HepG2 (cell line): ENCODE data around the gene ANKRD40CL. TPM values are rescaled to one million over a fixed set of nuclear protein-coding genes. Genes with fewer than 3 reads are reported as not detected.
A peak's percentile ranks its signal among the peaks of the same experiment; 100 is the strongest.

Experiments used
- ATAC-seq: fragments of 200-7000 bp; cut with Tn5 transposase; 3 replicates; pipeline ENCODE4 v1.9.1; 2020; ENCODE audit warnings: mild to moderate bottlenecking, moderate library complexity
- BruUV-seq: library from RNA; stranded (reverse); fragments of 400-500 nt; replicated peaks from 2 replicates; lab custom pipeline; 2021; lab: Mats Ljungman, UMichigan
- CTCF ChIA-PET: fragments of 300-600 bp; formaldehyde crosslinking; extraction: SDS; loops from one replicate; lab custom pipeline; 2021; ENCODE audit warnings: low total read pairs, inconsistent platforms, low intra/inter-chr PET ratio; lab: Yijun Ruan, JAX
- POLR2A ChIA-PET: fragments of 350-600 bp; sonication (Branson Sonifier 250); formaldehyde crosslinking; loops from one replicate; lab custom pipeline; 2020; ENCODE audit warnings: antibody characterized with exemption, inconsistent platforms; lab: Yijun Ruan, JAX
- DNase-seq: peaks from one replicate; pipeline ENCODE4 v3.0.0-alpha.2; 2015; ENCODE audit warnings: low spot score
- FAIRE-seq: peaks from 3 replicates; lab custom pipeline; 2011; peaks lifted over from hg19 to GRCh38; lab: Jason Lieb, UNC
- H2AFZ ChIP-seq: one replicate; pipeline ENCODE4 v1.6.1; 2011; ENCODE audit warnings: low read length, inconsistent platforms
- H3K27ac ChIP-seq: fragments of 300-600 bp; 3 replicates; pipeline ENCODE4 v1.8.0; 2011; ENCODE audit warnings: mixed run types, mild to moderate bottlenecking, mixed read lengths, low read length, inconsistent platforms; ENCODE audit not compliant: insufficient read depth; ENCODE audit errors: extremely low read length
- H3K27me3 ChIP-seq, 2 experiments: fragments of 200-600 bp in 1 of 2; 2 replicates in 1 of 2; 3 replicates in 1 of 2; pipeline versions ENCODE4 v1.6.0 to v1.8.0; 2011; ENCODE audit warnings: low read length in 2 of 2, mild to moderate bottlenecking in 2 of 2, moderate library complexity in 2 of 2, inconsistent platforms in 1 of 2; ENCODE audit not compliant: insufficient read depth in 2 of 2, control insufficient read depth in 1 of 2
- H3K36me3 ChIP-seq, 2 experiments: fragments of 200-600 bp in 1 of 2; replicated peaks in 1 of 2; 2 replicates in 1 of 2; 3 replicates in 1 of 2; pipeline versions ENCODE4 v1.5.1 to v1.8.0; 2011; ENCODE audit warnings: low read length in 2 of 2, inconsistent platforms in 1 of 2; ENCODE audit not compliant: insufficient read depth in 2 of 2, control insufficient read depth in 1 of 2
- H3K4me1 ChIP-seq: 2 replicates; pipeline ENCODE4 v1.5.1; 2012; ENCODE audit warnings: low read length, inconsistent platforms; ENCODE audit not compliant: insufficient read depth
- H3K4me2 ChIP-seq: 2 replicates; pipeline ENCODE4 v1.6.0; 2011; ENCODE audit warnings: low read depth, low read length, inconsistent platforms
- H3K4me3 ChIP-seq, 3 experiments: fragments of 200-600 bp in 1 of 3; sonication (generic), shearing (Covaris generic) in 1 of 3; replicated peaks in 1 of 3; 2 replicates each; pipeline ENCODE4 v1.5.1; 2011 to 2016; ENCODE audit warnings: low read length in 3 of 3, inconsistent platforms in 2 of 3, low read depth in 2 of 3, mild to moderate bottlenecking in 2 of 3, control low read depth in 1 of 3, mixed read lengths in 1 of 3; ENCODE audit not compliant: insufficient read depth in 1 of 3
- H3K79me2 ChIP-seq: one replicate; pipeline ENCODE4 v1.6.1; 2011; ENCODE audit warnings: low read length, inconsistent platforms; ENCODE audit not compliant: insufficient read depth
- H3K9ac ChIP-seq: 2 replicates; pipeline ENCODE4 v1.6.0; 2011; ENCODE audit warnings: mild to moderate bottlenecking, low read depth, low read length, inconsistent platforms; ENCODE audit not compliant: insufficient read depth
- H3K9me3 ChIP-seq: 2 replicates; pipeline ENCODE4 v1.5.1; 2012; ENCODE audit warnings: mild to moderate bottlenecking, low read length
- H4K20me1 ChIP-seq: 2 replicates; pipeline ENCODE4 v1.6.0; 2011; ENCODE audit warnings: inconsistent platforms, mild to moderate bottlenecking, low read length, moderate library complexity; ENCODE audit not compliant: insufficient read depth
- CHD4 ChIP-seq: fragments of 200-600 bp; sonication (generic); IDR thresholded peaks from 2 replicates; pipeline ENCODE4 v1.7.0; 2017; ENCODE audit warnings: mild to moderate bottlenecking, low read length, borderline replicate concordance
- FIP1L1 ChIP-seq: fragments of 200-400 bp; formaldehyde crosslinking; IDR thresholded peaks from 2 replicates; pipeline ENCODE4 v1.6.1; 2018; ENCODE audit warnings: low read depth, mild to moderate bottlenecking, low read length, moderate library complexity, borderline replicate concordance; ENCODE audit not compliant: insufficient read depth
- MED1 ChIP-seq: sonication (generic); formaldehyde crosslinking; IDR thresholded peaks from 2 replicates; pipeline ENCODE4 v1.4.0; 2020; ENCODE audit warnings: missing genetic modification reagents
- PHF20 ChIP-seq: sonication (generic); formaldehyde crosslinking; IDR thresholded peaks from 2 replicates; pipeline ENCODE4 v1.5.0; 2020; ENCODE audit warnings: mild to moderate bottlenecking, missing genetic modification reagents
- SNAPC2 ChIP-seq: sonication (generic); formaldehyde crosslinking; IDR thresholded peaks from 2 replicates; pipeline ENCODE4 v1.8.1; 2022; ENCODE audit warnings: mild to moderate bottlenecking, missing genetic modification reagents
- TBX2 ChIP-seq: sonication (generic); formaldehyde crosslinking; IDR thresholded peaks from 2 replicates; pipeline ENCODE4 v1.5.0; 2020; ENCODE audit warnings: missing genetic modification reagents, mild to moderate bottlenecking, borderline replicate concordance
- TBX3 ChIP-seq: fragments of 450-650 bp; IDR thresholded peaks from 2 replicates; pipeline ENCODE4 v1.6.1; 2017; ENCODE audit warnings: antibody characterized with exemption, mild to moderate bottlenecking, inconsistent platforms, borderline replicate concordance
- WIZ ChIP-seq: sonication (generic); formaldehyde crosslinking; IDR thresholded peaks from 2 replicates; pipeline ENCODE4 v1.5.1; 2020; ENCODE audit warnings: mild to moderate bottlenecking, missing genetic modification reagents
- ZNF274 ChIP-seq: sonication (generic); formaldehyde crosslinking; IDR thresholded peaks from 2 replicates; pipeline ENCODE4 v1.5.1; 2020; ENCODE audit warnings: mild to moderate bottlenecking, missing genetic modification reagents
- ZNF468 ChIP-seq: sonication (generic); formaldehyde crosslinking; IDR thresholded peaks from 2 replicates; pipeline ENCODE4 v1.8.0; 2022; ENCODE audit warnings: mild to moderate bottlenecking, moderate library complexity, missing genetic modification reagents
- WGBS: methylation state at CpG from one replicate; pipeline ENCODE4 v1.1.6; 2017; ENCODE audit warnings: low lambda C conversion rate; 5-methylcytosine and 5-hydroxymethylcytosine counted together
- in situ Hi-C: cut with HindIII; loops from 2 replicates; pipeline ENCODE4 v1.10.0; 2017; ENCODE audit warnings: low pct_unique_long_range_greater_than_20kb; ENCODE audit not compliant: extremely low pct_ligation_motif_present
- intact Hi-C: fragments of 100-400 bp; cut with micrococcal nuclease; formaldehyde crosslinking; loops from one replicate; pipeline ENCODE4 v1.10.0; 2022; ENCODE audit not compliant: unreplicated experiment
- polyA plus RNA-seq, 8 experiments: library from polyadenylated mRNA; depleted of rRNA in 3 of 8; stranded (reverse) in 7 of 8; unstranded in 1 of 8; fragments of >200 nt; fragmentation: Illumina TruSeq in 4 of 8; extraction: Trizol in 4 of 8; gene quantifications; 2 replicates each; pipeline versions ENCODE4 v1.2.1 to v1.2.3, GENCODE V29; 2011 to 2016; ENCODE audit warnings: low read depth in 4 of 8, missing spikeins in 1 of 8, mixed read lengths in 1 of 8; ENCODE audit not compliant: insufficient read depth in 1 of 8
- total RNA-seq, 5 experiments: library from RNA; depleted of rRNA; stranded (reverse); fragments of >200 nt; fragmentation: Illumina TruSeq; extraction: Trizol; gene quantifications; 2 replicates each; pipeline ENCODE4 v1.2.3, GENCODE V29; 2016; ENCODE audit warnings: low read depth in 1 of 5
- TF ChIP-seq, protein P1 (sequence below): sonication (generic); formaldehyde crosslinking; IDR thresholded peaks from 2 replicates; pipeline ENCODE4 v1.5.0; 2020; ENCODE audit warnings: missing genetic modification reagents, mild to moderate bottlenecking, borderline replicate concordance
- TF ChIP-seq, protein P2 (sequence below): sonication (generic); formaldehyde crosslinking; IDR thresholded peaks from 2 replicates; pipeline ENCODE4 v1.5.1; 2020; ENCODE audit warnings: missing genetic modification reagents, mild to moderate bottlenecking, borderline replicate concordance
- TF ChIP-seq, protein P3 (sequence below): sonication (generic); formaldehyde crosslinking; IDR thresholded peaks from one replicate; pipeline ENCODE4 v1.5.1; 2020; ENCODE audit warnings: mild to moderate bottlenecking, missing genetic modification reagents; ENCODE audit errors: not compliant biosample characterization
- TF ChIP-seq, protein P4 (sequence below): IDR thresholded peaks from 2 replicates; pipeline ENCODE4 v1.6.1; 2016; ENCODE audit warnings: low read depth, control low read depth

ANKRD40CL gene
- total and polyA plus RNA-seq, 2 of the 13 experiments (the other 11 are each of a cell fraction or from before 2014, with no cell fraction given) = 0.03 to 0.11 TPM

DNA sequence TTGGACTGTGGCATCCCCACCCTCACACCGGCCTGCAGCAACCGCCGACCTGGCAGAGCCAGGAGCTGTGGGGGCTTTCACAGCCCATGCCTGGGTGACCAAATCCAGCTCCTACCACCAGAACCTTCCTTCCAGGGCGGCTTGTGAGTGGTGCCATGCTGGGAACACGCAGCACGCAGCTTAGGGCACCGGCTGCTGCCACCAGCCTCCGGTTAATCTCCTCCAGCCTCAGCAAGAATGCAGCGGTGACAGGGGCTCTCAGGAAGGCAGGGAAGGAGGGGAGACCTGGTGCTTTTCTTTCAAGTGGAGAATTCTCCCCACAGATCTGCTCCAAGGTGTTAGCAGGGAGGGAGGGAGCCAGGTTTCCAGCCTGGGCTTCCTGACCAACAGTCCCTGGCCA is 32.3 kb upstream of the ANKRD40CL start:
- no TSS peak for BruUV-seq
- WGBS = 53% methylated on average over 9 of the region's 9 CpGs
- peaks cover 73% of the 10 kb centered on the region for H3K4me1 ChIP-seq
- TF ChIP-seq, protein P1, sequence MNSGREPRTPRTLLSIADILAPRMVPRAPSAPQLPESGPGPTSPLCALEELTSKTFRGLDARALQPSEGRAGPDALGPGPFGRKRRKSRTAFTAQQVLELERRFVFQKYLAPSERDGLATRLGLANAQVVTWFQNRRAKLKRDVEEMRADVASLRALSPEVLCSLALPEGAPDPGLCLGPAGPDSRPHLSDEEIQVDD = no peak
- no peak for TF ChIP-seq FIP1L1
- 0 out of 2 replicates have a peak, but pooled peaks have one; percentile 30 for TF ChIP-seq ZNF274 (CRISPR knock-in tag)
- TF ChIP-seq CHD4 = no peak
- no peak for TF ChIP-seq MED1
- TF ChIP-seq ZNF468 = no peak
- no peak for TF ChIP-seq WIZ
- TF ChIP-seq SNAPC2 = no peak
- TF ChIP-seq PHF20 (CRISPR knock-in tag) = no peak
- TF ChIP-seq, protein P2, sequence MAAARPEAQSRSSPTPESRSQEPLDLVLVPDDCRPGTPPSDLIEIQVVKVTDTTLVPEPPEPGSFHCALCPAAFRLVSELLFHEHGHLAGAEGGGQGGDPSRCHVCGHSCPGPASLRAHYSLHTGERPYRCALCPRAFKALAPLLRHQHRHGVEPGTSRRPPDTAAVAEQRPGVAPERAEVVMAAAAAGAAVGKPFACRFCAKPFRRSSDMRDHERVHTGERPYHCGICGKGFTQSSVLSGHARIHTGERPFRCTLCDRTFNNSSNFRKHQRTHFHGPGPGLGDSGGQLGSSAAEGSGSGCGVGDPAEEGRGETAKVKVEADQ (CRISPR knock-in tag) = no peak
- TF ChIP-seq, protein P3, sequence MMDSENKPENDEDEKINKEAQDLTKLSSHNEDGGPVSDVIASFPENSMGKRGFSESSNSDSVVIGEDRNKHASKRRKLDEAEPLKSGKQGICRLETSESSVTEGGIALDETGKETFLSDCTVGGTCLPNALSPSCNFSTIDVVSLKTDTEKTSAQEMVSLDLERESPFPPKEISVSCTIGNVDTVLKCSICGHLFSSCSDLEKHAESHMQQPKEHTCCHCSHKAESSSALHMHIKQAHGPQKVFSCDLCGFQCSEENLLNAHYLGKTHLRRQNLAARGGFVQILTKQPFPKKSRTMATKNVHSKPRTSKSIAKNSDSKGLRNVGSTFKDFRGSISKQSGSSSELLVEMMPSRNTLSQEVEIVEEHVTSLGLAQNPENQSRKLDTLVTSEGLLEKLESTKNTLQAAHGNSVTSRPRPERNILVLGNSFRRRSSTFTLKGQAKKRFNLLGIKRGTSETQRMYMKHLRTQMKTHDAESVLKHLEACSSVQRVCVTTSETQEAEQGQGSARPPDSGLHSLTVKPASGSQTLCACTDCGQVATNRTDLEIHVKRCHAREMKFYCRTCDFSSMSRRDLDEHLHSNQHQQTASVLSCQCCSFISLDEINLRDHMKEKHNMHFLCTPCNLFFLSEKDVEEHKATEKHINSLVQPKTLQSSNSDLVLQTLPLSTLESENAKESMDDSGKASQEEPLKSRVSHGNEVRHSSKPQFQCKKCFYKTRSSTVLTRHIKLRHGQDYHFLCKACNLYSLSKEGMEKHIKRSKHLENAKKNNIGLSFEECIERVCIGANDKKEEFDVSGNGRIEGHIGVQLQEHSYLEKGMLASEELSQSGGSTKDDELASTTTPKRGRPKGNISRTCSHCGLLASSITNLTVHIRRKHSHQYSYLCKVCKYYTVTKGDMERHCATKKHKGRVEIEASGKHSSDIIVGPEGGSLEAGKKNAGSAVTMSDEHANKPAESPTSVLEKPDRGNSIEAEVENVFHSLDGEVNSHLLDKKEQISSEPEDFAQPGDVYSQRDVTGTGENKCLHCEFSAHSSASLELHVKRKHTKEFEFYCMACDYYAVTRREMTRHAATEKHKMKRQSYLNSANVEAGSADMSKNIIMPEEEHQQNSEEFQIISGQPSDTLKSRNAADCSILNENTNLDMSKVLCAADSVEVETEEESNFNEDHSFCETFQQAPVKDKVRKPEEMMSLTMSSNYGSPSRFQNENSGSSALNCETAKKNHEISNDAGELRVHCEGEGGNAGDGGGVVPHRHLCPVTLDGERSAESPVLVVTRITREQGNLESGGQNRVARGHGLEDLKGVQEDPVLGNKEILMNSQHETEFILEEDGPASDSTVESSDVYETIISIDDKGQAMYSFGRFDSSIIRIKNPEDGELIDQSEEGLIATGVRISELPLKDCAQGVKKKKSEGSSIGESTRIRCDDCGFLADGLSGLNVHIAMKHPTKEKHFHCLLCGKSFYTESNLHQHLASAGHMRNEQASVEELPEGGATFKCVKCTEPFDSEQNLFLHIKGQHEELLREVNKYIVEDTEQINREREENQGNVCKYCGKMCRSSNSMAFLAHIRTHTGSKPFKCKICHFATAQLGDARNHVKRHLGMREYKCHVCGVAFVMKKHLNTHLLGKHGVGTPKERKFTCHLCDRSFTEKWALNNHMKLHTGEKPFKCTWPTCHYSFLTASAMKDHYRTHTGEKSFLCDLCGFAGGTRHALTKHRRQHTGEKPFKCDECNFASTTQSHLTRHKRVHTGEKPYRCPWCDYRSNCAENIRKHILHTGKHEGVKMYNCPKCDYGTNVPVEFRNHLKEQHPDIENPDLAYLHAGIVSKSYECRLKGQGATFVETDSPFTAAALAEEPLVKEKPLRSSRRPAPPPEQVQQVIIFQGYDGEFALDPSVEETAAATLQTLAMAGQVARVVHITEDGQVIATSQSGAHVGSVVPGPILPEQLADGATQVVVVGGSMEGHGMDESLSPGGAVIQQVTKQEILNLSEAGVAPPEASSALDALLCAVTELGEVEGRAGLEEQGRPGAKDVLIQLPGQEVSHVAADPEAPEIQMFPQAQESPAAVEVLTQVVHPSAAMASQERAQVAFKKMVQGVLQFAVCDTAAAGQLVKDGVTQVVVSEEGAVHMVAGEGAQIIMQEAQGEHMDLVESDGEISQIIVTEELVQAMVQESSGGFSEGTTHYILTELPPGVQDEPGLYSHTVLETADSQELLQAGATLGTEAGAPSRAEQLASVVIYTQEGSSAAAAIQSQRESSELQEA (CRISPR knock-in tag) = no peak
- TF ChIP-seq TBX2 (CRISPR knock-in tag) = 0 out of 2 replicates have a peak, but pooled peaks have one; percentile 14
- TF ChIP-seq, protein P4, sequence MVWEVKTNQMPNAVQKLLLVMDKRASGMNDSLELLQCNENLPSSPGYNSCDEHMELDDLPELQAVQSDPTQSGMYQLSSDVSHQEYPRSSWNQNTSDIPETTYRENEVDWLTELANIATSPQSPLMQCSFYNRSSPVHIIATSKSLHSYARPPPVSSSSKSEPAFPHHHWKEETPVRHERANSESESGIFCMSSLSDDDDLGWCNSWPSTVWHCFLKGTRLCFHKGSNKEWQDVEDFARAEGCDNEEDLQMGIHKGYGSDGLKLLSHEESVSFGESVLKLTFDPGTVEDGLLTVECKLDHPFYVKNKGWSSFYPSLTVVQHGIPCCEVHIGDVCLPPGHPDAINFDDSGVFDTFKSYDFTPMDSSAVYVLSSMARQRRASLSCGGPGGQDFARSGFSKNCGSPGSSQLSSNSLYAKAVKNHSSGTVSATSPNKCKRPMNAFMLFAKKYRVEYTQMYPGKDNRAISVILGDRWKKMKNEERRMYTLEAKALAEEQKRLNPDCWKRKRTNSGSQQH (CRISPR knock-in tag) = no peak
- TF ChIP-seq TBX3 = no peak
- intact Hi-C loops (no loop called here), in situ Hi-C loops (no loop called here)
- ATAC-seq (no peak), FAIRE-seq (no peak), DNase-seq (no peak)
- ChIA-PET POLR2A (no interaction called here), CTCF (no interaction called here)
- no peak overlapping the region for H3K4me3 ChIP-seq
- H2AFZ ChIP-seq = no peak overlapping the region
- no peak overlapping the region for H3K9ac ChIP-seq
- no peaks in the 10 kb centered on the region for H3K36me3 ChIP-seq
- H3K27ac ChIP-seq = no peak overlapping the region
- no peak overlapping the region for H3K4me2 ChIP-seq
- H3K79me2 ChIP-seq = no peaks in the 10 kb centered on the region
- H3K27me3 ChIP-seq = peaks cover 3 to 41% of the 10 kb centered on the region in 2 experiments; a peak in 4 of 5 replicates
- no peaks in the 10 kb centered on the region for H3K9me3 ChIP-seq
- no peaks in the 10 kb centered on the region for H4K20me1 ChIP-seq
